SK-N-SH treated with all-trans-retinoic acid at 6 μM for 48 hours (cell line): ENCODE data around the gene SGSM1.

Experiments
- BACH2 ChIP-seq: fragments of 250-450 bp; sonication (Bioruptor Pico); IDR thresholded peaks from 2 replicates; pipeline ENCODE4 v1.9.0; 2021; ENCODE audit warnings: mild to moderate bottlenecking, borderline replicate concordance
- ZNF565 ChIP-seq: fragments of 450-650 bp; formaldehyde crosslinking; conservative IDR thresholded peaks from 2 replicates; pipeline ENCODE4 v1.5.0; 2020; ENCODE audit warnings: low read depth, mild to moderate bottlenecking, moderate library complexity
- TF ChIP-seq, protein P1 (sequence below): fragments of 250-450 bp; sonication (Bioruptor Pico); IDR thresholded peaks from 2 replicates; pipeline ENCODE4 v1.5.0; 2020; ENCODE audit warnings: mild to moderate bottlenecking, moderate library complexity
- TF ChIP-seq, protein P2 (sequence below): fragments of 250-450 bp; sonication (Bioruptor Pico); IDR thresholded peaks from 2 replicates; pipeline ENCODE4 v1.8.0; 2021; ENCODE audit warnings: low read depth, mild to moderate bottlenecking, moderate library complexity, borderline replicate concordance

DNA sequence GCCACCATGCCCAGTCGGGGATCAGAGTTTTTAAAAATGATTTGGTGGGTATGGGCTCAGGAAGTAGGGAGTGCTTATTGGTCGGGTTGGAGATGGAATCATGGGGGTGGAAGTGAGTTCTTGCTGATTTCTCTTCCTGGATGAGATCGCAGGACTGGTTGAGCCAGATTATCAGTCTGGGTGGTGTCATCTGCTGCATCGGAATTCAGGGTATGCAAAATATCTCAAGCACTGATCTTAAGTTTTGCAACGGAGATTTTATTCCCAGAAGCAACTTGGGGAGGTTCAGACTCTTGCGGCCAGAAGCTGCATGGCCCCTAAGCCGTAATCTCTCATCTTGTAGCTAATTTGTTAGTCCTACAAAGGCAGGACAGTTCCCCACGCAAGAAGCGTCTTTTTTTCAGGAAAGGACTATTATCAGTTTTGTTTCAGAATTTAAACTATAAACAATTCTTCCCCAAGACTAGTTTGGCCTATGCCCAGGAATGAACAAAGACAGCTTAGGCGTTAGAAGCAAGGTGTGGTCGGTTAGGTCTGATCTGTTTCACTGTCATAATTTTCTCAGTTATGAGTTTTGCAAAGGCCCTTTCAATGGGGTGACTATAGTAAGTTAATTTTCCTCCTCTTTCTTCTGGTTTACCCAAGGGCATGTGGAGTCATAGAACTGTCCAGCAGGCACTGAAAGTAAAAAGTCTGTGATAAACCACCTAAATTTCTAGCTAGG, 30.1 kb upstream of the SGSM1 start:
- TF ChIP-seq, protein P1, sequence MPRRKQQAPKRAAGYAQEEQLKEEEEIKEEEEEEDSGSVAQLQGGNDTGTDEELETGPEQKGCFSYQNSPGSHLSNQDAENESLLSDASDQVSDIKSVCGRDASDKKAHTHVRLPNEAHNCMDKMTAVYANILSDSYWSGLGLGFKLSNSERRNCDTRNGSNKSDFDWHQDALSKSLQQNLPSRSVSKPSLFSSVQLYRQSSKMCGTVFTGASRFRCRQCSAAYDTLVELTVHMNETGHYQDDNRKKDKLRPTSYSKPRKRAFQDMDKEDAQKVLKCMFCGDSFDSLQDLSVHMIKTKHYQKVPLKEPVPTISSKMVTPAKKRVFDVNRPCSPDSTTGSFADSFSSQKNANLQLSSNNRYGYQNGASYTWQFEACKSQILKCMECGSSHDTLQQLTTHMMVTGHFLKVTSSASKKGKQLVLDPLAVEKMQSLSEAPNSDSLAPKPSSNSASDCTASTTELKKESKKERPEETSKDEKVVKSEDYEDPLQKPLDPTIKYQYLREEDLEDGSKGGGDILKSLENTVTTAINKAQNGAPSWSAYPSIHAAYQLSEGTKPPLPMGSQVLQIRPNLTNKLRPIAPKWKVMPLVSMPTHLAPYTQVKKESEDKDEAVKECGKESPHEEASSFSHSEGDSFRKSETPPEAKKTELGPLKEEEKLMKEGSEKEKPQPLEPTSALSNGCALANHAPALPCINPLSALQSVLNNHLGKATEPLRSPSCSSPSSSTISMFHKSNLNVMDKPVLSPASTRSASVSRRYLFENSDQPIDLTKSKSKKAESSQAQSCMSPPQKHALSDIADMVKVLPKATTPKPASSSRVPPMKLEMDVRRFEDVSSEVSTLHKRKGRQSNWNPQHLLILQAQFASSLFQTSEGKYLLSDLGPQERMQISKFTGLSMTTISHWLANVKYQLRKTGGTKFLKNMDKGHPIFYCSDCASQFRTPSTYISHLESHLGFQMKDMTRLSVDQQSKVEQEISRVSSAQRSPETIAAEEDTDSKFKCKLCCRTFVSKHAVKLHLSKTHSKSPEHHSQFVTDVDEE, result no peak
- TF ChIP-seq ZNF565, result no peak
- TF ChIP-seq BACH2, result no peak
- TF ChIP-seq, protein P2, sequence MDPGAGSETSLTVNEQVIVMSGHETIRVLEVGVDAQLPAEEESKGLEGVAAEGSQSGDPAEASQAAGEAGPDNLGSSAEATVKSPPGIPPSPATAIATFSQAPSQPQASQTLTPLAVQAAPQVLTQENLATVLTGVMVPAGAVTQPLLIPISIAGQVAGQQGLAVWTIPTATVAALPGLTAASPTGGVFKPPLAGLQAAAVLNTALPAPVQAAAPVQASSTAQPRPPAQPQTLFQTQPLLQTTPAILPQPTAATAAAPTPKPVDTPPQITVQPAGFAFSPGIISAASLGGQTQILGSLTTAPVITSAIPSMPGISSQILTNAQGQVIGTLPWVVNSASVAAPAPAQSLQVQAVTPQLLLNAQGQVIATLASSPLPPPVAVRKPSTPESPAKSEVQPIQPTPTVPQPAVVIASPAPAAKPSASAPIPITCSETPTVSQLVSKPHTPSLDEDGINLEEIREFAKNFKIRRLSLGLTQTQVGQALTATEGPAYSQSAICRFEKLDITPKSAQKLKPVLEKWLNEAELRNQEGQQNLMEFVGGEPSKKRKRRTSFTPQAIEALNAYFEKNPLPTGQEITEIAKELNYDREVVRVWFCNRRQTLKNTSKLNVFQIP (CRISPR knock-in tag), result no peak
